Cardiac fibroblast (primary cell): ENCODE results near the gene TENM4.

Experiments
- DNase-seq, 2 donors: peaks; one replicate each; pipeline versions ENCODE4 v3.0.0 to v3.0.0-alpha.2; 2010; ENCODE audit warnings: low read depth in 2 of 2
- H3K4me3 ChIP-seq, 2 donors: replicated peaks in 1 of 2; 1 replicate in 1 of 2; 2 replicates in 1 of 2; pipeline ENCODE4 v1.5.1; 2011; ENCODE audit warnings: low read depth in 2 of 2, low read length in 2 of 2, mild to moderate bottlenecking in 2 of 2, moderate library complexity in 1 of 2
- TF ChIP-seq, protein P1 (sequence below): IDR thresholded peaks from one replicate; pipeline ENCODE4 v1.5.1; 2011; ENCODE audit warnings: low read depth, mild to moderate bottlenecking, low read length, inconsistent platforms

The TENM4 gene

DNA sequence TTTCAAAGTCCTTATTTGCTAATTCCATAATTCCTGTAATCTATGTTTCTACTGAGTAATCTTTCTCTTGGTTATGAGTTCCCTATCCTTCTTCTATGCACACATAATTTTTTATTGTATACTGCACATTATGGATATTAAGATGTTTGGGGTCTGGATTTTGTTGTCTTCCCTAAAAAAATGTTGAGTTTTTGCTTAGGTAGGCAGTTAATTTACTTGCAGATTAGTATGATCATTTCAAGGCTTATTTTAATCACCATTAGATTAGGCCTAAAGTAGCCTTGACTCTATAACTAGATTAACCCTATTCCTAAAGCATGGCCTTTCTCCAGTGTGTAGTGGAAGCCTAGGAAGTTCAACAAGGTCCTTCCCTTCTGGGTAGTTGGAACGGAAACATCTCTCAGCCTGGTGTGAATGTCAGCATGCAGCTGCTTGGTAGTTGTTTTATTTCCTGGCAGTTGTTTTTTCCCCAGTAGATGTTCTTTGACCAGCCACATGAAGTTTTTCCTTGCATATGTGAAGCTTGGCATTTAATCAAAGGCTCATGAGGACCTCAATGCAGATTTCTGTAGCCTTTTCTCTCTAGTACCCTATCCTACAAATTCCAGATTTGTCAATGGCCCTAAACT is 446.9 kb downstream of the TENM4 start:
- TF ChIP-seq, protein P1, sequence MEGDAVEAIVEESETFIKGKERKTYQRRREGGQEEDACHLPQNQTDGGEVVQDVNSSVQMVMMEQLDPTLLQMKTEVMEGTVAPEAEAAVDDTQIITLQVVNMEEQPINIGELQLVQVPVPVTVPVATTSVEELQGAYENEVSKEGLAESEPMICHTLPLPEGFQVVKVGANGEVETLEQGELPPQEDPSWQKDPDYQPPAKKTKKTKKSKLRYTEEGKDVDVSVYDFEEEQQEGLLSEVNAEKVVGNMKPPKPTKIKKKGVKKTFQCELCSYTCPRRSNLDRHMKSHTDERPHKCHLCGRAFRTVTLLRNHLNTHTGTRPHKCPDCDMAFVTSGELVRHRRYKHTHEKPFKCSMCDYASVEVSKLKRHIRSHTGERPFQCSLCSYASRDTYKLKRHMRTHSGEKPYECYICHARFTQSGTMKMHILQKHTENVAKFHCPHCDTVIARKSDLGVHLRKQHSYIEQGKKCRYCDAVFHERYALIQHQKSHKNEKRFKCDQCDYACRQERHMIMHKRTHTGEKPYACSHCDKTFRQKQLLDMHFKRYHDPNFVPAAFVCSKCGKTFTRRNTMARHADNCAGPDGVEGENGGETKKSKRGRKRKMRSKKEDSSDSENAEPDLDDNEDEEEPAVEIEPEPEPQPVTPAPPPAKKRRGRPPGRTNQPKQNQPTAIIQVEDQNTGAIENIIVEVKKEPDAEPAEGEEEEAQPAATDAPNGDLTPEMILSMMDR: no peak

DNA sequence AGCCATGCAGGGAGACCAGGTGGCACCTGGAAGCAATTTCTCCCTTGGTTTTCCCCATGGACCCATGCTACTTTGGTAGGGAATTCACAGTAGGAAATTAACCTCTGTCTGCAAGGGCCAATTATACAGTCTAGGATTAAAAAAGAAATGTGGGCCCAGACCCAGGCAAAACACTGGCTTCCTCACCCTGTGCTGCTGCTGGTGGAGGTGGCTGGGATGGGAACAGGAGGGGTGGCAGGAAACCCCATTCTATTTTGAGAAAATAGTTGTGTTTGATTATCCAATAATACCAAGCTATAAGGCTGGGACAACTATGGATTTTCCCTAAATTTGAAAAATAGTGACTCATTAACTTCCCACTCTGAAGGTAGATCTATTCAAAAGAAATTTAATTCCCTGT is 449.1 kb downstream of the TENM4 start:
- no peak overlapping the region for H3K4me3 ChIP-seq
- TF ChIP-seq, protein P1: no peak
- DNase-seq: no peak

More for the DNA sequence above, 446.9 kb downstream of the TENM4 start:
- no peak overlapping the region for H3K4me3 ChIP-seq
- no peak for DNase-seq

DNA sequence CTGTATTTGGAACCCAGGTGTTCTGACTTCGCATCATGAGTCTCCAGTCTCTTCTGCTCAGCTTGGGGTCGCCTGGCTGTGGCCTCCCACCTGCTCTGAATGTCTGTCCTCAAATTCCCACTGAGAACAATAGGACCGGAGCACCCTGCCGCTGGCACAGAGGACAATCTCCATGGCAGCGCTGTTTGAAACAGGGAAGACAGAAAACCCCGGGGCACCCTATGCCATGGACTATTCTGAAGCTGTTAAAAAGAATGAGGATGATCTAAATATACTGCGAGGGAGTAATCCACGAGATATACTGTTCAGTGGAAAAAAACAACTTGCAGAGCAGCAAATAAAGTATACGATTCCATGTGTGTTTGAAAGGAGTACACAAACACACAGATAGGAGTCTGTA is 450.6 kb downstream of the TENM4 start:
- H3K4me3 ChIP-seq: no peak overlapping the region
- TF ChIP-seq, protein P1: no peak
- DNase-seq: no peak

DNA sequence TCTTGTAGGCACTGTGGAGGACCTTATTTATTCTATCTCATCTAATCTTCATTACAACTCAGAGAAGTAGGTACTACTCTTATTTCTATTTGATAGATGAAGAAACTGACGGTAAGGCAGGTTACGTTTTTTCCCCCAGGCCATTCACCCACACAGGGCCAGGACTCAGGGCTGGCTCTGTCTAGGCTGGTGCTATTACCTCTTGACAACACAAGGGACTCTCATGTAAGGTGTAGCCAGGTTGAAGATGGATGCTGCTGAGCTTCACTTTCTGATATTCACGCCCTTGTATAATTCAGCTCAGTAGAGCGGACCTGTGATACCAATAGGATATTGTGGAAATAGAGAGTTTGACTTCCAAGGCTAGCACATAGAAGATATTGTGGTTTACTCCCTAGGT is 453.1 kb downstream of the TENM4 start:
- H3K4me3 ChIP-seq: no peak overlapping the region
- DNase-seq: no peak
- TF ChIP-seq, protein P1: no peak

DNA sequence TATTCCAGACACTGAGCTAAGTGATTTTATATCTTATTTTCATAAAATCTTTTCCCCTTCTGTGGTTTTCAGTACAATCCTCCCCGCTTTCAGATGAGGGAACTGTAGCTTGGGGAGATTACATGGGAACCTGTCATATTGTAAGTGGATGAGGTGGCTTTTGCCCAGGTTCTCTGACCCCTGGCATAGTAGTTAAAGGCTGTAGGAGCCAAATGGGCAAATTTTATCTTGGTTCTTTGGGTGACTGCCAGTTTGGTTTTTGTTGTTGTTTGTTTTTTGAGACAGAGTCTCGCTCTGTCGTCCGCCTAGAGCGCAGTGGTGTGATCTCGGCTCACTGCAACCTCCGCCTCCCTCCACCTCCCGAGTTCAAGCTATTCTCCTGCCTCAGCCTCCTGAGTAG is 454.5 kb downstream of the TENM4 start:
- DNase-seq: no peak
- TF ChIP-seq, protein P1: no peak
- no peak overlapping the region for H3K4me3 ChIP-seq

DNA sequence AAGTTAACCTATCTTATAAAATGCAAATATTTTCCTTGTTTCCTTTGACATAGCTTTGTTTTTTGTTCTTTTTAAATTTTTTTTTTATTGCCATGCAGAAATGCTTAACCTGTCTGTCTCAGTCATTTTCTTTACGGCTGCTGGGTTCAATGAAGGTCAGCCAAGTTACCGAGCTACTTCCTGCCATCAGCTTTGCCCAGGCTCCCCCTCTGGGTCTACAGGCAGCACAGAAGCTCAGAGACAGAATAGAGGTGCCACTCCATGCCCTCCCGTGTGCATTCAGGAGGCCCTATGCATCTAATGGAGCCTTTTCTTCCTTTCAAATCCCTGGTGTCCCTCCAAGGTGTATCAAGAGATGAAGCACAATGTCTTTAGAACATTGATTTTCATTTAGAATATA is 455.2 kb downstream of the TENM4 start:
- TF ChIP-seq, protein P1: no peak
- no peak for DNase-seq
- no peak overlapping the region for H3K4me3 ChIP-seq

DNA sequence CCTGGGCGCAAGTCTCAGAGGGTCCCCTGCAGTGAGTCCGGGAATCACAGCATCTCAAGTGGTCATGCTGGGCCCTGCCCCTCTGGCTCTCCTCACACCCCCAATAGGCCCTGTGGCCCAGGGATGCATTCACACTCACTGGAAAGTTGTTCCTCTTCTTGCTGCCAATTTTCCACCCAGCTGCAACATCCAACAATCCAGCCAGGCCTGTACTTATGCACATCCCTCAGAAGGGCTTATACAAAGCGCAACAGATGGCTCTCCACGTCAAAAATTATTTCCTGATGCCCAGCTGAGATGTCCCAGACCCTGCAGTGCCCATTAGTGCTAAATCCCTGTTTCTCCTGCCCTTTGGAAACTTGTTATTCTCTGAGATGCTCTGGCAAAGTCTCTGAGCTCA is 458.4 kb downstream of the TENM4 start:
- TF ChIP-seq, protein P1: no peak
- no peak for DNase-seq
- no peak overlapping the region for H3K4me3 ChIP-seq
